Suprapubic skin (tissue), 3 donors: Measurements from ENCODE around the gene UBAC1.

Experiments
- POLR2A ChIP-seq, 2 donors: fragments of 450-650 bp; IDR thresholded peaks; one replicate each; pipeline ENCODE4 v1.6.1; 2017; ENCODE audit warnings: antibody characterized with exemption in 2 of 2, mild to moderate bottlenecking in 2 of 2, moderate library complexity in 2 of 2
- TF ChIP-seq, protein P1 (sequence below), 2 donors: fragments of 200-600 bp in 1 of 2; fragments of 450-650 bp in 1 of 2; sonication (generic) in 1 of 2; IDR thresholded peaks; one replicate each; pipeline ENCODE4 v1.5.1; 2016 to 2019; ENCODE audit warnings: antibody characterized with exemption in 2 of 2, mild to moderate bottlenecking in 1 of 2, moderate library complexity in 1 of 2

DNA sequence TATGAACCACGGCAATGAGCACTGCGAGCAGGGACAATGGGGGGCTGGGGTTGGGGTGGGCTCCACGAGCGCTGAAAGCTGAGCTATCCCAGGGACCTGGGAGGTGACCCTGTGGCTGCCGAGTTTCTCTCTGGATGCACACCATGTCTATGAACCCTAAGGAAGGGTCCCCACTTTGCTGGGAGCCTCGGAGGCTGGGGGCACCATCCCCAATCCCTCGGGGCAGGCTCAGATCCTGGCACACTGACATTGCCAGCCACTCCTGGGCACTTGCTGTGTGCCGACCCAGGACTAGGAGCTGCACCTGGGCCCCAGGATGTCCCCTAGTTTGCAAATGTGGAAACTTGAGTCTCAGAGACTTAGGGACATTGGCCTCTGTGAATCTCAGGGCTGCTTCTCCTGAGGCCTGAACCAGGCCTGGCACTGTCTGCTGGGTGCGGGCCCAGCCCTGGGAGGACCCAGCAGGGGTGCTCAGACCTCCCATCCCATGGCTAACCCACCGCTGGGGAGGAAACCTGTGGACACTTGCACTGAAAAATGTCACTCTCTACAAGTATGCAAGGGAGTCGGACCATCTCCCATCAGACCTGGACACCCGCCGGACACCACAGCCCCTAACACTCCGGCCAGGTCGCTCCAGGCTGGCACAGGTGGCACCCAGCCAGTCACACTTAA is 40.8 kb downstream of the UBAC1 start:
- no peak for TF ChIP-seq POLR2A (IDR thresholded peaks at IDR 0.05)
- TF ChIP-seq, protein P1, sequence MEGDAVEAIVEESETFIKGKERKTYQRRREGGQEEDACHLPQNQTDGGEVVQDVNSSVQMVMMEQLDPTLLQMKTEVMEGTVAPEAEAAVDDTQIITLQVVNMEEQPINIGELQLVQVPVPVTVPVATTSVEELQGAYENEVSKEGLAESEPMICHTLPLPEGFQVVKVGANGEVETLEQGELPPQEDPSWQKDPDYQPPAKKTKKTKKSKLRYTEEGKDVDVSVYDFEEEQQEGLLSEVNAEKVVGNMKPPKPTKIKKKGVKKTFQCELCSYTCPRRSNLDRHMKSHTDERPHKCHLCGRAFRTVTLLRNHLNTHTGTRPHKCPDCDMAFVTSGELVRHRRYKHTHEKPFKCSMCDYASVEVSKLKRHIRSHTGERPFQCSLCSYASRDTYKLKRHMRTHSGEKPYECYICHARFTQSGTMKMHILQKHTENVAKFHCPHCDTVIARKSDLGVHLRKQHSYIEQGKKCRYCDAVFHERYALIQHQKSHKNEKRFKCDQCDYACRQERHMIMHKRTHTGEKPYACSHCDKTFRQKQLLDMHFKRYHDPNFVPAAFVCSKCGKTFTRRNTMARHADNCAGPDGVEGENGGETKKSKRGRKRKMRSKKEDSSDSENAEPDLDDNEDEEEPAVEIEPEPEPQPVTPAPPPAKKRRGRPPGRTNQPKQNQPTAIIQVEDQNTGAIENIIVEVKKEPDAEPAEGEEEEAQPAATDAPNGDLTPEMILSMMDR (IDR thresholded peaks at IDR 0.05): no peak
